PFSK-1 (cell line): ENCODE results near the gene NOXA1.

Experiments used
- FOXP2 ChIP-seq: optimal IDR thresholded peaks from 2 replicates; pipeline ENCODE3; 2011; ENCODE audit warnings: borderline replicate concordance, control low read depth, inconsistent platforms; ENCODE audit not compliant: insufficient read depth; ENCODE audit errors: extremely low read length, extremely low read depth
- POLR2AphosphoS5 ChIP-seq: IDR thresholded peaks from 2 replicates; pipeline ENCODE4 v1.6.1; 2012; ENCODE audit warnings: low read depth, mild to moderate bottlenecking, control low read depth, low read length, moderate library complexity
- REST ChIP-seq, 2 experiments: IDR thresholded peaks; 2 replicates each; pipeline versions ENCODE4 v1.6.1 to v1.8.0; 2011 to 2012; ENCODE audit warnings: low read depth in 2 of 2, low read length in 2 of 2, control low read depth in 1 of 2, inconsistent platforms in 1 of 2, mild to moderate bottlenecking in 1 of 2, moderate library complexity in 1 of 2; ENCODE audit not compliant: insufficient read depth in 1 of 2
- SIN3A ChIP-seq: IDR thresholded peaks from 2 replicates; pipeline ENCODE4 v1.6.1; 2012; ENCODE audit warnings: mild to moderate bottlenecking, low read length, moderate library complexity, borderline replicate concordance; ENCODE audit not compliant: insufficient read depth
- TAF1 ChIP-seq: IDR thresholded peaks from 2 replicates; pipeline ENCODE4 v1.6.1; 2012; ENCODE audit warnings: low read length, control low read depth, borderline replicate concordance; ENCODE audit not compliant: insufficient read depth

The NOXA1 gene

GRCh38 chr9:137441935-137442321, 18.7 kb downstream of the NOXA1 start:
- no peak for TF ChIP-seq REST (IDR thresholded peaks at IDR 0.05; ENCODE audit: insufficient read depth in 1 of 2, low read depth in 2 of 2, low read length in 2 of 2)
- no peak for TF ChIP-seq SIN3A
- no peak for TF ChIP-seq POLR2AphosphoS5
- no peak for TF ChIP-seq FOXP2

- TF ChIP-seq SIN3A (no peak), TAF1 (no peak), FOXP2 (no peak), POLR2AphosphoS5 (no peak), REST (IDR thresholded peaks at IDR 0.05; ENCODE audit: insufficient read depth in 1 of 2, low read depth in 2 of 2, low read length in 2 of 2) (no peak)
Observed at GRCh38 chr9:137444106-137444790, 21.1 kb downstream of the NOXA1 start.

- TF ChIP-seq POLR2AphosphoS5 (no peak), REST (IDR thresholded peaks at IDR 0.05; ENCODE audit: insufficient read depth in 1 of 2, low read depth in 2 of 2, low read length in 2 of 2) (no peak), TAF1 (no peak), SIN3A (no peak)
Observed at GRCh38 chr9:137445275-137445807, 22.1 kb downstream of the NOXA1 start.

- no peak for TF ChIP-seq REST (IDR thresholded peaks at IDR 0.05; ENCODE audit: insufficient read depth in 1 of 2, low read depth in 2 of 2, low read length in 2 of 2)
- no peak for TF ChIP-seq POLR2AphosphoS5
- no peak for TF ChIP-seq TAF1
- no peak for TF ChIP-seq SIN3A
- no peak for TF ChIP-seq FOXP2
Observed at GRCh38 chr9:137445930-137446431, 22.8 kb downstream of the NOXA1 start.
